ENCODE data around the gene AGPAT1. TPM values are rescaled to one million over a fixed set of nuclear protein-coding genes. Genes with fewer than 3 reads are reported as not detected.

Gene AGPAT1
- total and polyA plus RNA-seq, 2 of the 13 experiments (the other 11 are each of a cell fraction or from before 2014, with no cell fraction given), result 51.3 to 139 TPM

- TF ChIP-seq NCOA5 (CRISPR knock-in tag; IDR thresholded peaks at IDR 0.05), result no peak
- TF ChIP-seq MEIS1 (CRISPR knock-in tag; IDR thresholded peaks at IDR 0.05; ENCODE audit: borderline replicate concordance), result 0 out of 2 replicates have a peak, but pooled peaks have one; percentile 15
- no peak for TF ChIP-seq ATF4 (CRISPR knock-in tag; IDR thresholded peaks at IDR 0.05)
- peak; percentile 1 to 14; a peak in 1 of 4 replicates for TF ChIP-seq POLR2A (IDR thresholded peaks at IDR 0.05; ENCODE audit: insufficient read depth in 1 of 2, low read depth in 2 of 2, low read length in 2 of 2)
- TF ChIP-seq REPIN1 (CRISPR knock-in tag; IDR thresholded peaks at IDR 0.05; ENCODE audit: borderline replicate concordance, low read depth), result peak; percentile 69; the same call in 1 of the 2 replicates
- TF ChIP-seq ZNF503 (CRISPR knock-in tag; IDR thresholded peaks at IDR 0.05), result no peak
- TF ChIP-seq ZBTB39 (CRISPR knock-in tag; IDR thresholded peaks at IDR 0.05), result no peak
- TF ChIP-seq TARDBP (CRISPR knock-in tag; IDR thresholded peaks at IDR 0.05), result no peak; the same call in 1 of the 2 replicates
- no peak for TF ChIP-seq CENPX (CRISPR knock-in tag; IDR thresholded peaks at IDR 0.05)
- TF ChIP-seq ATF2 (CRISPR knock-in tag; IDR thresholded peaks at IDR 0.05), result peak; percentile 29; the same call in 1 of the 2 replicates
- TF ChIP-seq, protein P1, sequence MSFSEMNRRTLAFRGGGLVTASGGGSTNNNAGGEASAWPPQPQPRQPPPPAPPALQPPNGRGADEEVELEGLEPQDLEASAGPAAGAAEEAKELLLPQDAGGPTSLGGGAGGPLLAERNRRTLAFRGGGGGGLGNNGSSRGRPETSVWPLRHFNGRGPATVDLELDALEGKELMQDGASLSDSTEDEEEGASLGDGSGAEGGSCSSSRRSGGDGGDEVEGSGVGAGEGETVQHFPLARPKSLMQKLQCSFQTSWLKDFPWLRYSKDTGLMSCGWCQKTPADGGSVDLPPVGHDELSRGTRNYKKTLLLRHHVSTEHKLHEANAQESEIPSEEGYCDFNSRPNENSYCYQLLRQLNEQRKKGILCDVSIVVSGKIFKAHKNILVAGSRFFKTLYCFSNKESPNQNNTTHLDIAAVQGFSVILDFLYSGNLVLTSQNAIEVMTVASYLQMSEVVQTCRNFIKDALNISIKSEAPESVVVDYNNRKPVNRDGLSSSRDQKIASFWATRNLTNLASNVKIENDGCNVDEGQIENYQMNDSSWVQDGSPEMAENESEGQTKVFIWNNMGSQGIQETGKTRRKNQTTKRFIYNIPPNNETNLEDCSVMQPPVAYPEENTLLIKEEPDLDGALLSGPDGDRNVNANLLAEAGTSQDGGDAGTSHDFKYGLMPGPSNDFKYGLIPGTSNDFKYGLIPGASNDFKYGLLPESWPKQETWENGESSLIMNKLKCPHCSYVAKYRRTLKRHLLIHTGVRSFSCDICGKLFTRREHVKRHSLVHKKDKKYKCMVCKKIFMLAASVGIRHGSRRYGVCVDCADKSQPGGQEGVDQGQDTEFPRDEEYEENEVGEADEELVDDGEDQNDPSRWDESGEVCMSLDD (CRISPR knock-in tag; IDR thresholded peaks at IDR 0.05; ENCODE audit: borderline replicate concordance), result peak; percentile 87
- no peak for TF ChIP-seq MAFG (CRISPR knock-in tag; IDR thresholded peaks at IDR 0.05)
- no peak for TF ChIP-seq PRPF4 (IDR thresholded peaks at IDR 0.05; ENCODE audit: low read depth, low read length, poor library complexity, severe bottlenecking)
Observed at GRCh38 chr6:32177788-32178546, 2.1 kb upstream of the AGPAT1 start, which contains the start of gene RNF5 (continued).
